GM06990 (cell line): ENCODE measurements around the gene MRPS11.

Experiments
- DNase-seq: peaks from one replicate; pipeline ENCODE4 v3.0.0-alpha.2; 2011; ENCODE audit not compliant: insufficient read length; ENCODE audit errors: extremely low read depth
- H3K27me3 ChIP-seq: replicated peaks from 2 replicates; pipeline ENCODE4 v1.6.0; 2011; ENCODE audit warnings: low read length; ENCODE audit not compliant: control insufficient read depth, insufficient read depth
- H3K36me3 ChIP-seq: 2 replicates; pipeline ENCODE4 v1.5.1; 2011; ENCODE audit warnings: low read length; ENCODE audit not compliant: control insufficient read depth, insufficient read depth
- H3K4me3 ChIP-seq: replicated peaks from 2 replicates; pipeline ENCODE4 v1.5.1; 2011; ENCODE audit warnings: low read depth, mild to moderate bottlenecking, control low read depth, low read length
- CTCF ChIP-seq: IDR thresholded peaks from 2 replicates; pipeline ENCODE4 v1.5.1; 2011; ENCODE audit warnings: low read length, control low read depth, mild to moderate bottlenecking, inconsistent platforms; ENCODE audit not compliant: insufficient read depth, poor library complexity, severe bottlenecking

MRPS11 gene

DNA sequence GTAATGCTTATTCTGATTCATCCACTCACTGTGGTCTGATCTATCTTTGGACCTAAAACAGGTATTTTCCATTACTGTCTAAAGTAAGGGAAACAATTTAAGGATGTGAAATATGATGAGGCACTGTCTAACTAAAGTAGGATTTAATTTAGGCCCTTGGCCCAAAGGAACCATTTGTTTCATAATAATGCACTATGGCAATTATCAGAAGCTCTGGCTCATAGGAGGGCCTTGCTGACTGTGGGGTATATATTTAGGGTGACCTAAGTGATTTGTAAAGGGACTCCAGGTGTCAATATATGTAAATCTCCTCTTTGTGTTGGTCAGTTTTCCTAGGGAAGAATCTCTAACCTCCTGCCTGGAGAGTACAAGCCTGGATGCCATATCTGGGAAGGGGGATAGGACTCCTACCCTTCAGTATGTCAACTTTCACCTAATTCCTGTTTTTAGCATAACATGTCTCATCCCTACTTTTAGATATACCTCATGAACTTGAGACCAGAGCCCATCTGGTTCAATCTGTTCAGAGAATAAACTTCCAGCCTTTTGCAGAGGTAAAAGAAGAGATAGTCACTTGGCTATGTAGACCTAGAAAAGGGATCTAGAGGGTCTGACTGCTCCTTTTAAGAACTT lies 58.9 kb downstream of the MRPS11 start:
- DNase-seq = no peak
- H3K27me3 ChIP-seq = no peaks in the 10 kb centered on the region
- H3K36me3 ChIP-seq = peaks cover 2% of the 10 kb centered on the region
- no peak for TF ChIP-seq CTCF
- no peak overlapping the region for H3K4me3 ChIP-seq

GRCh38 chr15:88529021-88529630 lies 61.6 kb downstream of the MRPS11 start:
- no peak for TF ChIP-seq CTCF
- no peak for DNase-seq
- H3K36me3 ChIP-seq = peaks cover 2% of the 10 kb centered on the region

More at GRCh38 chr15:88529021-88529630, 61.6 kb downstream of the MRPS11 start:
- Histone ChIP-seq H3K4me3 (no peak overlapping the region), H3K27me3 (no peaks in the 10 kb centered on the region)
